ENCODE results near the gene LRP1B.

The LRP1B gene

GRCh38 chr2:141555876-141556470 lies 574.8 kb downstream of the LRP1B start:
- DNase-seq (ENCODE audit: low spot score in 2 of 2), result no peak
- Histone ChIP-seq H3K4me1 (no peaks in the 10 kb centered on the region), H3K27me3 (ENCODE audit: low read depth) (no peaks in the 10 kb centered on the region), H3K36me3 (replicated peaks) (no peaks in the 10 kb centered on the region), H3K9me3 (no peaks in the 10 kb centered on the region), H3K4me3 (no peak overlapping the region)
- in situ Hi-C loops (cut with MboI; ENCODE audit: low sequenced_read_pairs), result no loop called here

- in situ Hi-C loops (cut with MboI; ENCODE audit: low sequenced_read_pairs), result no loop called here
- Histone ChIP-seq H3K4me3 (no peak overlapping the region), H3K27me3 (ENCODE audit: low read depth) (no peaks in the 10 kb centered on the region), H3K9me3 (no peaks in the 10 kb centered on the region), H3K36me3 (replicated peaks) (no peaks in the 10 kb centered on the region), H3K4me1 (no peaks in the 10 kb centered on the region)
- peak; percentile 20 to 57 for DNase-seq (ENCODE audit: low spot score in 2 of 2)
Observed at GRCh38 chr2:141554810-141555209, 576.0 kb downstream of the LRP1B start.

- no peak for DNase-seq (ENCODE audit: low spot score in 2 of 2)
- Histone ChIP-seq H3K36me3 (replicated peaks) (no peaks in the 10 kb centered on the region), H3K9me3 (no peaks in the 10 kb centered on the region), H3K4me1 (no peaks in the 10 kb centered on the region), H3K4me3 (no peak overlapping the region), H3K27me3 (ENCODE audit: low read depth) (no peaks in the 10 kb centered on the region)
- in situ Hi-C loops (cut with MboI; ENCODE audit: low sequenced_read_pairs), result no loop called here
Observed at GRCh38 chr2:141534666-141535362, 596.0 kb downstream of the LRP1B start.

DNA sequence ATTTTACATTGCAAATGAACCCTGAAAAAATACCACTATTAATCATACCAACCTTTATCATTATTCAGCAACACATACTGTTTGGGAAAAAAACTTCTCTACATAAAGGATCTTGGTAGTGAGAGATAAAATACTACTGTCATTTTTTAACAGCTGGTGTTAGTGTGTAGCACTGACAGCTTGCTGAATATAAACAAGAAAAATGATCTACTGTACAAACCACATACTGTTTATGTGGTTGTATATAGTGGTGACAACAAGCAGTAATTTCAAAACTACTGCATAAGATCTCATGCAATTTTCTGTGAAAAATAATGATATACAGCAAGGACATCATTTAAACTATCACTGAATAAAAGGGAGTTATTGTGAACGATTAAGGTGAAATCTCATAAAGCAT lies 601.2 kb downstream of the LRP1B start:
- no peak for DNase-seq (ENCODE audit: low spot score in 2 of 2)
- H3K4me3 ChIP-seq, result no peak overlapping the region
- H3K4me1 ChIP-seq, result no peaks in the 10 kb centered on the region
- no peaks in the 10 kb centered on the region for H3K27me3 ChIP-seq (ENCODE audit: low read depth)
- in situ Hi-C loops (cut with MboI; ENCODE audit: low sequenced_read_pairs), result no loop called here
- H3K9me3 ChIP-seq, result no peaks in the 10 kb centered on the region
- H3K36me3 ChIP-seq (replicated peaks), result no peaks in the 10 kb centered on the region

- Histone ChIP-seq H3K4me3 (no peak overlapping the region), H3K4me1 (no peaks in the 10 kb centered on the region), H3K9me3 (no peaks in the 10 kb centered on the region), H3K36me3 (replicated peaks) (no peaks in the 10 kb centered on the region), H3K27me3 (ENCODE audit: low read depth) (no peaks in the 10 kb centered on the region)
- DNase-seq (ENCODE audit: low spot score in 2 of 2), result no peak
- in situ Hi-C loops (cut with MboI; ENCODE audit: low sequenced_read_pairs), result no loop called here
Observed at GRCh38 chr2:141528990-141529389, 601.8 kb downstream of the LRP1B start.

- no peaks in the 10 kb centered on the region for H3K36me3 ChIP-seq (replicated peaks)
- no peaks in the 10 kb centered on the region for H3K9me3 ChIP-seq
- H3K4me3 ChIP-seq, result no peak overlapping the region
- DNase-seq (ENCODE audit: low spot score in 2 of 2), result no peak
- no peaks in the 10 kb centered on the region for H3K4me1 ChIP-seq
- in situ Hi-C loops (cut with MboI; ENCODE audit: low sequenced_read_pairs), result no loop called here
- H3K27me3 ChIP-seq (ENCODE audit: low read depth), result no peaks in the 10 kb centered on the region
Observed at GRCh38 chr2:141526760-141527159, 604.1 kb downstream of the LRP1B start.

DNA sequence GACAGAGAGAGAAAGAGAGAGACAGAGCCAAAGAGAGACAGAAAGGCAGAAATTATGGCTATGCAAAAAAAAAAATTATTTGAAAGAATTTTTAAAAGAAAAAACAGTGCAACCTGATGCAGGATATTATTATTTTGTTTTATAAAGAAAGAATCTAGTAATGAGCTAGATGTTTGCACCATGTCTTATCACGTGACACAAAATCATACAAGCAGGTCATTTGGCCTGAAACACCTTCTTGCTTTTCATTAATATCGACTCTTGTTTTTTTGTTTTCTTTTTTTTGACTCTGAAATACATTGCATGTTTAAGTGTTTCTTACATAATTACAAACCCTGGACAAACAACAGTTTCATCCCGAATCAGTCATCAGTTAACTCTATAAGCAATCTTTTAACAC lies 606.0 kb downstream of the LRP1B start:
- in situ Hi-C loops (cut with MboI; ENCODE audit: low sequenced_read_pairs), result no loop called here
- no peaks in the 10 kb centered on the region for H3K4me1 ChIP-seq
- no peak for DNase-seq (ENCODE audit: low spot score in 2 of 2)
- no peaks in the 10 kb centered on the region for H3K36me3 ChIP-seq (replicated peaks)
- H3K27me3 ChIP-seq (ENCODE audit: low read depth), result no peaks in the 10 kb centered on the region
- H3K9me3 ChIP-seq, result no peaks in the 10 kb centered on the region
- no peak overlapping the region for H3K4me3 ChIP-seq

DNA sequence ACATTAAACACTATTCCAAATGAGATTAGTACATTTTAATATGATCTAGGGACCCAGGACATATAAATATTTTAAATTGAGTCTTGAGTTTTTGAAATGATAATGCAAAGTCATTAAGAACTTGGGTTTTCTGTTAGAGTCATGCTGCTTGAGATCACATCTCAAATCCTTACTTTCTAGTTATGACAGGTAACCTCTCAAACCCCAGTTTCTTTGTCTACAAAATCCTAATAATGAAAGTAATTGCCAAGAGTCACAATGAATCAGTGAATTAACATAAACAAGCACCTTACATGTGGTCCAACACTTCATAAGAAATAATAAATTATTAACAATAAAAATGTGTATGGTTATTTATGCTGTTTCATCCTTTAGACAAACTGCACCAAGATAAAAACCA lies 607.6 kb downstream of the LRP1B start:
- no peak for DNase-seq (ENCODE audit: low spot score in 2 of 2)
- in situ Hi-C loops (cut with MboI; ENCODE audit: low sequenced_read_pairs), result no loop called here
- no peaks in the 10 kb centered on the region for H3K27me3 ChIP-seq (ENCODE audit: low read depth)

GRCh38 chr2:141522702-141523101 lies 608.1 kb downstream of the LRP1B start:
- H3K27me3 ChIP-seq (ENCODE audit: low read depth), result no peaks in the 10 kb centered on the region
- H3K9me3 ChIP-seq, result no peaks in the 10 kb centered on the region
- in situ Hi-C loops (cut with MboI; ENCODE audit: low sequenced_read_pairs), result no loop called here
- H3K4me3 ChIP-seq, result no peak overlapping the region
- no peaks in the 10 kb centered on the region for H3K36me3 ChIP-seq (replicated peaks)
- no peaks in the 10 kb centered on the region for H3K4me1 ChIP-seq
- DNase-seq (ENCODE audit: low spot score in 2 of 2), result no peak

More for the DNA sequence above, 607.6 kb downstream of the LRP1B start:
- Histone ChIP-seq H3K4me1 (no peaks in the 10 kb centered on the region), H3K9me3 (no peaks in the 10 kb centered on the region), H3K36me3 (replicated peaks) (no peaks in the 10 kb centered on the region), H3K4me3 (no peak overlapping the region)

DNA sequence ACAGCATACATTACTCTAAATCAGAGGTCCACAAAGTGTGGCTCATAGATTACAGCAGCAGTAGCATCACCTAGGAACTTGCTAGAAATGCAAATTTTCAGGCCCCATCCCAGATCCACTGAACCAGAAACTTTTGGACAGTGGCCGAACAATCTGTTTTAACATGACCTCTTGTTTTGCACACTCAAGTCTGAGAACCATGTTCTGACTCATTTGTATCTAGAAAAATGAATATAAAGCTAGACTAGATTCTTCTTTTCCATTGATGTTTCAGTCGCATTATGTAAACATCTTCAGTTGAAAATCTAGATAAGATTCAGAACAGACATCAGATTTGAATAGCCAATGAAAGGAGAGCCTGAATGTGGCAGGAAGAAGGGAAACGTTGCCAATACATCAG lies 608.8 kb downstream of the LRP1B start:
- in situ Hi-C loops (cut with MboI; ENCODE audit: low sequenced_read_pairs), result no loop called here
- no peaks in the 10 kb centered on the region for H3K27me3 ChIP-seq (ENCODE audit: low read depth)
- H3K36me3 ChIP-seq (replicated peaks), result no peaks in the 10 kb centered on the region
- no peaks in the 10 kb centered on the region for H3K9me3 ChIP-seq
- DNase-seq (ENCODE audit: low spot score in 2 of 2), result no peak
- no peak overlapping the region for H3K4me3 ChIP-seq
- H3K4me1 ChIP-seq, result no peaks in the 10 kb centered on the region

- H3K4me3 ChIP-seq, result no peak overlapping the region
- H3K27me3 ChIP-seq (ENCODE audit: low read depth), result no peaks in the 10 kb centered on the region
- H3K4me1 ChIP-seq, result no peaks in the 10 kb centered on the region
- no peak for DNase-seq (ENCODE audit: low spot score in 2 of 2)
- no peaks in the 10 kb centered on the region for H3K9me3 ChIP-seq
- H3K36me3 ChIP-seq (replicated peaks), result no peaks in the 10 kb centered on the region
- in situ Hi-C loops (cut with MboI; ENCODE audit: low sequenced_read_pairs), result no loop called here
Observed at GRCh38 chr2:141519906-141520305, 610.9 kb downstream of the LRP1B start.

DNA sequence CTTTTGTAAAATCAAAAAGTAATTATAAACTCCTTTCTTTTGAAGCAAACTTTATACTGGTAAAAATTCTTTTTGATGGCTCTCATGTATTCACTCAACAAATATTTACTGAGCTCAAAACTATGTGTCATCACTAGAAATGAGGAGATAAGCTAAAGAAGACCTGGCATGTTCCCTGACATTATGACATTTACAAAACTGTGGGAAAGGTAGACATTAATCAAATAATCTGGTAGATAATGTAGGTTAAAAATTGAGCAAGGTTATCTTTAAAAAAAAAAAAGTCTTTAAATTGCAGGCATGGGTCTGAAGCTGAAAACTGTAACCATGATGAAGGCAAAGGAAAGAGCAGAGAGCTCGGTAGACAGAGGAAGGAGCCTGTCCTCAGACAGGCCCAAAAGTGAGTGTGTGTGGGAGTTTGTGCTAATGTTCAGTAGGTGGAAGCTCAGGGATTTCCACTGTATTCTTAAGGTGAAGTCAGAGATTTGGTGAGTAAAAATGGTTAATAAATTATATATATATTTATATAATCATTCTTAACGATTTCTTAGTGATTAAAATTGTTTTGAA lies 612.9 kb downstream of the LRP1B start:
- Histone ChIP-seq H3K36me3 (replicated peaks) (no peaks in the 10 kb centered on the region), H3K9me3 (no peaks in the 10 kb centered on the region), H3K27me3 (ENCODE audit: low read depth) (no peaks in the 10 kb centered on the region), H3K4me3 (no peak overlapping the region), H3K4me1 (no peaks in the 10 kb centered on the region)
- in situ Hi-C loops (cut with MboI; ENCODE audit: low sequenced_read_pairs), result no loop called here
- no peak for DNase-seq (ENCODE audit: low spot score in 2 of 2)

DNA sequence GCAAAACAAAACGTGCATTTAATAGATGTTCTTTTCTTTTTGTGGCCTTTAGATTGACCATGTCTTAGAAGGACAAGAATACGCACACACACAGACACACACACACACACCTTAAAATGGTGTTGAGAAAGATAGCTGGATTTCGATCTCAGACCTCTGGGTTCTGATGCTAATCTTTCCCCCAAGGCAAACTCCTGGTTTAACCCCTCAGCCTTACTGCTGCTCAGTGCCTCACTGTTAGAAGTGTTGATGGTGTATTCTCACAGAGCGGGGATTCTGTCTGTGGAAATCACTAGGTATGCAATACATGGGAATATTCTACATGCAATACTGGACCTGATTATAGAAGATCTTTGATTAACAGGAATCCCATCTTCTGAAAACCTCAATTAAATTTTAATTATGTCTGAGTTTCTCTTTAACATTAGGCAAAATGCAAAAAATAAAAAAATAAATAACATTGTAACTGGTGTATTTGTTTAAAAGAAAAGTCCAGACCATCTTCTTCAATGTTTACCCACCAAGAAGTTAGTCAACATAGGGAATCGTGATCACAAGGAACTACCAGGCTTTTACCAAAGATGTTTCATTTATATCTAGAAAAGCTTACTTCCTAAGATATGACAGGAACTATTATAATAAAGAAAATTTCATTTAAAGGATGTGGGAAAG lies 613.5 kb downstream of the LRP1B start:
- in situ Hi-C loops (cut with MboI; ENCODE audit: low sequenced_read_pairs), result no loop called here
- Histone ChIP-seq H3K36me3 (replicated peaks) (no peaks in the 10 kb centered on the region), H3K9me3 (no peaks in the 10 kb centered on the region), H3K4me3 (no peak overlapping the region), H3K4me1 (no peaks in the 10 kb centered on the region), H3K27me3 (ENCODE audit: low read depth) (no peaks in the 10 kb centered on the region)
- DNase-seq (ENCODE audit: low spot score in 2 of 2), result no peak

DNA sequence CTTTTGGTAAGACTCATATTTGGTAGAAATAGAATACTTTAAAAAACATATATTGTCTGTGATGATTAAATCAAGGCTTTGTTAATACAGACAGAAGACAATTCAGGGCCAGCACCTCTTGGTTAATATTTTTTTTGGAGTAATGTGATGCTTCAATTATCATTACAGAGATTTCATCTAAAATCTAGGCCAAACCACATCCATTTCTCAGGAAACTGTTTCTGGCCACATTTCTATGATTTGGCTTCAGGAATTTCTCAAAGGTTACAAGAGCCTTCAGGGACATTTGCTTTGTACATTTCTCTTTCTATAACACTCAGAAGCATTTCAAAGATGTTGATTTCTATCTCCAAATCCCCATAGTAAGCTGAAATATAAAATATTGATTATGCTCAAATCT lies 614.9 kb downstream of the LRP1B start:
- Histone ChIP-seq H3K4me3 (no peak overlapping the region), H3K27me3 (ENCODE audit: low read depth) (no peaks in the 10 kb centered on the region), H3K36me3 (replicated peaks) (no peaks in the 10 kb centered on the region), H3K4me1 (no peaks in the 10 kb centered on the region), H3K9me3 (no peaks in the 10 kb centered on the region)
- DNase-seq (ENCODE audit: low spot score in 2 of 2), result no peak
- in situ Hi-C loops (cut with MboI; ENCODE audit: low sequenced_read_pairs), result no loop called here

Measured in HAP-1 (cell line).